ENCODE data around the gene TMEM131.
A peak's percentile ranks its signal among the peaks of the same experiment; 100 is the strongest.

Gene TMEM131

GRCh38 chr2:97720746-97721145 is 275.0 kb downstream of the TMEM131 start:
- Histone ChIP-seq H4K8ac (ENCODE audit: low read length) (no peak overlapping the region), H3K4me2 (ENCODE audit: low read length, poor library complexity, severe bottlenecking) (no peak overlapping the region), H3K9ac (ENCODE audit: low read length) (no peak overlapping the region), H3K27me3 (ENCODE audit: control insufficient read depth in 1 of 2, insufficient read depth in 1 of 2, low read length in 2 of 2) (peaks cover 12 to 54% of the 10 kb centered on the region in 2 experiments), H2AK5ac (ENCODE audit: low read length, severe bottlenecking) (no peak overlapping the region), H3K4me3 (ENCODE audit: insufficient read depth in 1 of 2, low read depth in 1 of 2, low read length in 2 of 2) (no peak overlapping the region), H3K79me1 (replicated peaks; ENCODE audit: low read length, poor library complexity, severe bottlenecking) (no peaks in the 10 kb centered on the region), H3K4me1 (ENCODE audit: control insufficient read depth, insufficient read depth, low read depth, low read length) (no peaks in the 10 kb centered on the region), H3K9me3 (ENCODE audit: control insufficient read depth, low read length) (no peaks in the 10 kb centered on the region), H4K91ac (ENCODE audit: low read length) (no peak overlapping the region), H2BK15ac (ENCODE audit: low read depth, poor library complexity, severe bottlenecking) (no peak overlapping the region), H3K4ac (ENCODE audit: low read depth in 1 of 2, low read length in 2 of 2) (no peak overlapping the region), H2BK120ac (ENCODE audit: low read depth, low read length) (no peak overlapping the region), H2BK5ac (ENCODE audit: low read depth, low read length, poor library complexity, severe bottlenecking) (no peak overlapping the region), H3K36me3 (ENCODE audit: control insufficient read depth in 1 of 2, insufficient read depth in 2 of 2, low read depth in 1 of 2, low read length in 2 of 2) (no peaks in the 10 kb centered on the region), H2BK12ac (ENCODE audit: low read length in 2 of 2) (no peak overlapping the region), H3K23ac (ENCODE audit: low read length in 2 of 2) (no peak overlapping the region), H2AFZ (ENCODE audit: low read depth, low read length) (no peak overlapping the region), H3K14ac (ENCODE audit: low read length in 2 of 2) (no peak overlapping the region), H3K18ac (ENCODE audit: low read depth in 1 of 2, low read length in 2 of 2) (no peak overlapping the region), H3K27ac (ENCODE audit: low read length, poor library complexity, severe bottlenecking) (no peak overlapping the region)
- 86% methylated on average over 1 of the region's 2 CpGs for WGBS
- no peak for DNase-seq

DNA sequence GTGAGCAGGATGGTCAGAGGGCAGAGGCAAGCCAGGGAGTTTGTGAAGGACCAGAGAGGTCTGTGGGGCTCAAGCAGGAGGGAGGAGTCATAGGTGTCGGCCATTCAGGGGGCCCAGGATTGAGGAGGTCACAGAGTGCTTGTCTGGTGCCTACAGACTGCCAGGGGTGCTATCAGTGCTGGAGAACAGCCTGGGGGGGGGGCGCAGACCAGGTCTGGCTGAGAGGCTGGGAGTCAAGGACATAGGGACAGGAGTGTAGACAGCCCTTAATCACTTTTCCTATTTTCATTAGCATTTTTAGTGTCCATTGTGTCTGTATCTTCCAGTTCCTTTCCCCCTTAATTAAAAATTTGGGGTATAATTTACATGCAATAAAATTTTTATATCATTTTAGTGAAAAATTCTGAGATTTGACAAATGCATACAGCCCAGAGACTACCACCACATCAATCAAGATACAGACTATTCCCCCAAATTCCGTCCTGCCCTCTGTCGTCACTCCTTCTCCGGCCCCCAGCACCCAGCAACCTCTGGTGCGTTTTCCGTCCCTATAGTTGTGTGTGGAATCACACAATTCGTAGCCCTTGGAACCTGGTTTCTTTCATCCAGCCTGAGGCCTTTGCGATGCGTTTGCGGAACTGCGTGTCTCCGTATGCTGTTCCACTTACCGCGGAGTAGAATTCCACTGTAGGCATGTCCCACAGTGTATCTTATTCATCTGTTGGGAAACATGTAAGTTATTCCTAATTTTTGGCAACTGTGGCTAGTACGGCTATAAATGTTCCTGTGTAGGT is 276.2 kb downstream of the TMEM131 start:
- no peaks in the 10 kb centered on the region for H3K36me3 ChIP-seq (ENCODE audit: control insufficient read depth in 1 of 2, insufficient read depth in 2 of 2, low read depth in 1 of 2, low read length in 2 of 2)
- H3K18ac ChIP-seq (ENCODE audit: low read depth in 1 of 2, low read length in 2 of 2): no peak overlapping the region
- no peak overlapping the region for H3K4me3 ChIP-seq (ENCODE audit: insufficient read depth in 1 of 2, low read depth in 1 of 2, low read length in 2 of 2)
- no peak for DNase-seq
- no peak overlapping the region for H3K27ac ChIP-seq (ENCODE audit: low read length, poor library complexity, severe bottlenecking)
- H3K79me1 ChIP-seq (replicated peaks; ENCODE audit: low read length, poor library complexity, severe bottlenecking): no peaks in the 10 kb centered on the region
- H2BK120ac ChIP-seq (ENCODE audit: low read depth, low read length): no peak overlapping the region
- no peaks in the 10 kb centered on the region for H3K9me3 ChIP-seq (ENCODE audit: control insufficient read depth, low read length)
- peaks cover 12 to 56% of the 10 kb centered on the region in 2 experiments for H3K27me3 ChIP-seq (ENCODE audit: control insufficient read depth in 1 of 2, insufficient read depth in 1 of 2, low read length in 2 of 2)
- H2AFZ ChIP-seq (ENCODE audit: low read depth, low read length): no peak overlapping the region
- peak overlapping the region in 1 of 2 experiments; percentile 64 for H3K23ac ChIP-seq (ENCODE audit: low read length in 2 of 2)
- no peak overlapping the region for H2BK12ac ChIP-seq (ENCODE audit: low read length in 2 of 2)
- no peak overlapping the region for H2AK5ac ChIP-seq (ENCODE audit: low read length, severe bottlenecking)
- no peak overlapping the region for H4K8ac ChIP-seq (ENCODE audit: low read length)
- no peak overlapping the region for H2BK5ac ChIP-seq (ENCODE audit: low read depth, low read length, poor library complexity, severe bottlenecking)
- 95% methylated on average over 15 of the region's 16 CpGs for WGBS
- H3K4ac ChIP-seq (ENCODE audit: low read depth in 1 of 2, low read length in 2 of 2): no peak overlapping the region
- H3K4me2 ChIP-seq (ENCODE audit: low read length, poor library complexity, severe bottlenecking): no peak overlapping the region
- no peak overlapping the region for H4K91ac ChIP-seq (ENCODE audit: low read length)
- H3K4me1 ChIP-seq (ENCODE audit: control insufficient read depth, insufficient read depth, low read depth, low read length): no peaks in the 10 kb centered on the region
- H2BK15ac ChIP-seq (ENCODE audit: low read depth, poor library complexity, severe bottlenecking): no peak overlapping the region
- H3K14ac ChIP-seq (ENCODE audit: low read length in 2 of 2): no peak overlapping the region
- no peak overlapping the region for H3K9ac ChIP-seq (ENCODE audit: low read length)

GRCh38 chr2:97718942-97719341 is 276.8 kb downstream of the TMEM131 start:
- WGBS: 96% methylated on average over 3 of the region's 3 CpGs
- Histone ChIP-seq H2BK120ac (ENCODE audit: low read depth, low read length) (no peak overlapping the region), H3K23ac (ENCODE audit: low read length in 2 of 2) (peak overlapping the region in 1 of 2 experiments; percentile 64), H3K27me3 (ENCODE audit: control insufficient read depth in 1 of 2, insufficient read depth in 1 of 2, low read length in 2 of 2) (peaks cover 12 to 56% of the 10 kb centered on the region in 2 experiments), H3K4me1 (ENCODE audit: control insufficient read depth, insufficient read depth, low read depth, low read length) (no peaks in the 10 kb centered on the region), H2AFZ (ENCODE audit: low read depth, low read length) (no peak overlapping the region), H2BK12ac (ENCODE audit: low read length in 2 of 2) (no peak overlapping the region), H3K9me3 (ENCODE audit: control insufficient read depth, low read length) (no peaks in the 10 kb centered on the region), H3K18ac (ENCODE audit: low read depth in 1 of 2, low read length in 2 of 2) (peak overlapping the region in 1 of 2 experiments; percentile 38), H2AK5ac (ENCODE audit: low read length, severe bottlenecking) (no peak overlapping the region), H3K4me2 (ENCODE audit: low read length, poor library complexity, severe bottlenecking) (no peak overlapping the region), H3K4ac (ENCODE audit: low read depth in 1 of 2, low read length in 2 of 2) (no peak overlapping the region), H3K14ac (ENCODE audit: low read length in 2 of 2) (no peak overlapping the region), H3K27ac (ENCODE audit: low read length, poor library complexity, severe bottlenecking) (no peak overlapping the region), H3K79me1 (replicated peaks; ENCODE audit: low read length, poor library complexity, severe bottlenecking) (no peaks in the 10 kb centered on the region), H3K9ac (ENCODE audit: low read length) (no peak overlapping the region), H3K36me3 (ENCODE audit: control insufficient read depth in 1 of 2, insufficient read depth in 2 of 2, low read depth in 1 of 2, low read length in 2 of 2) (no peaks in the 10 kb centered on the region), H4K8ac (ENCODE audit: low read length) (no peak overlapping the region), H4K91ac (ENCODE audit: low read length) (no peak overlapping the region), H3K4me3 (ENCODE audit: insufficient read depth in 1 of 2, low read depth in 1 of 2, low read length in 2 of 2) (no peak overlapping the region), H2BK5ac (ENCODE audit: low read depth, low read length, poor library complexity, severe bottlenecking) (no peak overlapping the region), H2BK15ac (ENCODE audit: low read depth, poor library complexity, severe bottlenecking) (no peak overlapping the region)
- no peak for DNase-seq

DNA sequence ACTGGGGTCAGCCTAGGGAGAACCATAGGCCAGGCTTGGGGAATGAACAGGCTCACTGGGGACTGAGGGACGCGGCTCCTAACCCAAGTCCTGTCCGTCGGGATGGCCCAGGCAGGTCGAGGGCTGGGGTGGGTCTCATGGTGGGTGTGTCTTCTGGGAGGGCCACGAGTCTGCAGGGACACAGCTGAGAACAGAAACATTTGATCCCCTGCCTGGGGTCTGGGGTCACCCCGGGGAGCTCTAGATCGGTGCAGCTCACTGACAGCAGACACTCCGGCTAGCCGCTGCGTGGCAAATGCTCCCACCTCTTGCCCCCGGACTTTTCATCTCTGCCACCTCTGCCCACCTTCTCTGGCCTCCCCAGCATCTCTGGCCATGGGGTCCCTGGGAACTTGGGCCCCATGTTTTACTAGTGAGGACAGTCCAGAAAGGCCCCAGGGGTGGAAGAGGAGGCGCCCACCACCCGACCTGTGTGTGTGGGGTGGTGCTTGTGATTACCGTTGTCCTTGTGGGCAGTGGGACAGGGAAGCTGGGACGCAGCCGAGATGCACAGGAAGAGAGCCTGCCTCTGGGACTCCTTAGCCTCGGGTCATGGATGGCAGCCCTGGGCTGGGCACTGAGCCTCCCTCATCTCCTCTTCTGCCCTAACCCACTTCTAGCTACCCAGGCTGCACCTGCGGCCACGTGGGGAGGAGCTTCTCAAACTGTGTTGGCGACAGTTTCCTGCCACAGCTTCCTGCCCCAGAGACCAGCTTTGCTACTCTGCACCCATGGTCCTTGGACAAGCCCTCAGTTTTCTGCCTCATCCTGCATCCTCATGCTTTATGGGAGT is 277.5 kb downstream of the TMEM131 start:
- no peaks in the 10 kb centered on the region for H3K36me3 ChIP-seq (ENCODE audit: control insufficient read depth in 1 of 2, insufficient read depth in 2 of 2, low read depth in 1 of 2, low read length in 2 of 2)
- no peak overlapping the region for H3K4me3 ChIP-seq (ENCODE audit: insufficient read depth in 1 of 2, low read depth in 1 of 2, low read length in 2 of 2)
- H2BK5ac ChIP-seq (ENCODE audit: low read depth, low read length, poor library complexity, severe bottlenecking): no peak overlapping the region
- H3K4ac ChIP-seq (ENCODE audit: low read depth in 1 of 2, low read length in 2 of 2): no peak overlapping the region
- no peak overlapping the region for H3K14ac ChIP-seq (ENCODE audit: low read length in 2 of 2)
- no peak overlapping the region for H3K23ac ChIP-seq (ENCODE audit: low read length in 2 of 2)
- H3K27me3 ChIP-seq (ENCODE audit: control insufficient read depth in 1 of 2, insufficient read depth in 1 of 2, low read length in 2 of 2): peaks cover 12 to 50% of the 10 kb centered on the region in 2 experiments
- H2BK12ac ChIP-seq (ENCODE audit: low read length in 2 of 2): no peak overlapping the region
- no peak overlapping the region for H2BK120ac ChIP-seq (ENCODE audit: low read depth, low read length)
- H2BK15ac ChIP-seq (ENCODE audit: low read depth, poor library complexity, severe bottlenecking): no peak overlapping the region
- DNase-seq: no peak
- 86% methylated on average over 21 of the region's 21 CpGs for WGBS
- no peak overlapping the region for H3K4me2 ChIP-seq (ENCODE audit: low read length, poor library complexity, severe bottlenecking)
- no peak overlapping the region for H3K27ac ChIP-seq (ENCODE audit: low read length, poor library complexity, severe bottlenecking)
- H2AFZ ChIP-seq (ENCODE audit: low read depth, low read length): no peak overlapping the region
- no peaks in the 10 kb centered on the region for H3K9me3 ChIP-seq (ENCODE audit: control insufficient read depth, low read length)
- H3K79me1 ChIP-seq (replicated peaks; ENCODE audit: low read length, poor library complexity, severe bottlenecking): no peaks in the 10 kb centered on the region
- H3K9ac ChIP-seq (ENCODE audit: low read length): no peak overlapping the region
- no peak overlapping the region for H4K91ac ChIP-seq (ENCODE audit: low read length)
- no peak overlapping the region for H4K8ac ChIP-seq (ENCODE audit: low read length)
- no peak overlapping the region for H3K18ac ChIP-seq (ENCODE audit: low read depth in 1 of 2, low read length in 2 of 2)
- H2AK5ac ChIP-seq (ENCODE audit: low read length, severe bottlenecking): no peak overlapping the region
- peaks cover under 1% of the 10 kb centered on the region for H3K4me1 ChIP-seq (ENCODE audit: control insufficient read depth, insufficient read depth, low read depth, low read length)
